OCI-LY7 (cell line): ENCODE data around the gene ZDHHC8. TPM values are rescaled to one million over a fixed set of nuclear protein-coding genes. Genes with fewer than 3 reads are reported as not detected.

ENCODE experiments used
- BruUV-seq: library from RNA; stranded (reverse); fragments of 400-500 nt; replicated peaks from 2 replicates; lab custom pipeline; 2021; lab: Mats Ljungman, UMichigan
- CTCF ChIA-PET: fragments of 300-600 bp; sonication (Branson Sonifier 250); formaldehyde crosslinking; loops from one replicate; lab custom pipeline; 2022; ENCODE audit warnings: antibody characterized with exemption; ENCODE audit not compliant: unreplicated experiment; lab: Charles Lee
- POLR2A ChIA-PET: fragments of 300-600 bp; sonication (Branson Sonifier 250); formaldehyde crosslinking; loops from one replicate; lab custom pipeline; 2022; ENCODE audit warnings: antibody characterized with exemption; lab: Charles Lee
- DNase-seq: peaks from one replicate; pipeline ENCODE4 v3.0.0-alpha.2; 2015; ENCODE audit warnings: low spot score
- H2AFZ ChIP-seq: fragments of 200-600 bp; sonication (generic), shearing (Covaris generic); 2 replicates; pipeline ENCODE4 v1.6.1; 2014; ENCODE audit warnings: mild to moderate bottlenecking, antibody characterized with exemption, low read length, moderate library complexity
- H3K27ac ChIP-seq: fragments of 200-600 bp; sonication (generic); 2 replicates; pipeline ENCODE4 v1.5.1; 2014; ENCODE audit warnings: mixed run types, low read depth, mild to moderate bottlenecking, moderate library complexity, low read length, inconsistent platforms; ENCODE audit not compliant: poor library complexity, severe bottlenecking
- H3K36me3 ChIP-seq: fragments of 200-600 bp; sonication (generic); 2 replicates; pipeline ENCODE4 v1.6.1; 2014; ENCODE audit warnings: mild to moderate bottlenecking, antibody characterized with exemption, low read length, moderate library complexity, mixed read lengths; ENCODE audit not compliant: insufficient read depth
- H3K4me1 ChIP-seq: fragments of 200-600 bp; sonication (generic); 2 replicates; pipeline ENCODE4 v1.5.1; 2014; ENCODE audit warnings: mild to moderate bottlenecking, low read length; ENCODE audit not compliant: insufficient read depth, poor library complexity, severe bottlenecking
- H3K4me2 ChIP-seq: fragments of 200-600 bp; sonication (generic); 2 replicates; pipeline ENCODE4 v1.6.1; 2014; ENCODE audit warnings: mild to moderate bottlenecking, low read length
- H3K4me3 ChIP-seq: fragments of 200-600 bp; sonication (generic); 2 replicates; pipeline ENCODE4 v1.5.1; 2014; ENCODE audit warnings: mild to moderate bottlenecking, low read depth, low read length; ENCODE audit not compliant: poor library complexity, severe bottlenecking
- H3K79me2 ChIP-seq: fragments of 200-600 bp; sonication (generic); 2 replicates; pipeline ENCODE4 v1.6.1; 2016; ENCODE audit warnings: low read depth, mild to moderate bottlenecking, low read length, moderate library complexity, mixed read lengths; ENCODE audit not compliant: insufficient read depth
- H3K9me2 ChIP-seq: fragments of 200-600 bp; sonication (generic); 2 replicates; pipeline ENCODE4 v1.6.1; 2016; ENCODE audit warnings: mild to moderate bottlenecking, low read length, mixed read lengths; ENCODE audit not compliant: insufficient read depth
- H3K9me3 ChIP-seq: fragments of 200-600 bp; sonication (generic); 2 replicates; pipeline ENCODE4 v1.6.1; 2014; ENCODE audit warnings: mild to moderate bottlenecking, mixed run types, low read length, mixed read lengths
- H4K20me1 ChIP-seq: fragments of 200-600 bp; sonication (generic); 2 replicates; pipeline ENCODE4 v1.6.1; 2014; ENCODE audit warnings: mild to moderate bottlenecking, antibody characterized with exemption, low read length, moderate library complexity, mixed read lengths; ENCODE audit not compliant: insufficient read depth
- CTCF ChIP-seq: fragments of 200-600 bp; sonication (generic); conservative IDR thresholded peaks from 2 replicates; pipeline ENCODE4 v1.5.1; 2014; ENCODE audit warnings: mild to moderate bottlenecking, antibody characterized with exemption, low read length, moderate library complexity, mixed read lengths
- EZH2phosphoT487 ChIP-seq: fragments of 200-600 bp; sonication (generic); IDR thresholded peaks from 2 replicates; pipeline ENCODE4 v1.6.1; 2018; ENCODE audit warnings: low read depth, borderline replicate concordance, mild to moderate bottlenecking, mixed run types, antibody characterized with exemption, low read length, moderate library complexity, mixed read lengths
- intact Hi-C: fragments of 100-400 bp; cut with micrococcal nuclease; formaldehyde crosslinking; loops from one replicate; pipeline ENCODE4 v1.10.0; 2022; ENCODE audit not compliant: unreplicated experiment
- total RNA-seq, 2 experiments: library from RNA; depleted of rRNA in 1 of 2; stranded (reverse); fragments of >200 nt in 1 of 2; shearing (Covaris generic) in 1 of 2; gene quantifications; 2 replicates each; pipeline ENCODE4 v1.2.3, GENCODE V29; 2014 to 2022

The ZDHHC8 gene
- total RNA-seq, 2 experiments from 2014 or later, result 2.3 to 16.7 TPM

- Histone ChIP-seq H3K9me3 (no peaks in the 10 kb centered on the region), H2AFZ (no peak overlapping the region), H3K79me2 (no peaks in the 10 kb centered on the region), H3K27ac (no peak overlapping the region), H3K4me1 (no peaks in the 10 kb centered on the region), H3K9me2 (no peaks in the 10 kb centered on the region), H3K4me2 (no peak overlapping the region), H3K4me3 (no peak overlapping the region), H4K20me1 (no peaks in the 10 kb centered on the region), H3K36me3 (no peaks in the 10 kb centered on the region)
- ChIA-PET CTCF (no interaction called here), POLR2A (no interaction called here)
- no peak for TF ChIP-seq EZH2phosphoT487
- TF ChIP-seq CTCF, result no peak
- no TSS peak for BruUV-seq
- intact Hi-C loops, result no loop called here
- DNase-seq, result no peak
Measured at GRCh38 chr22:20143883-20144665, 12.5 kb downstream of the ZDHHC8 start.

GRCh38 chr22:20145206-20145831 lies 13.7 kb downstream of the ZDHHC8 start:
- H2AFZ ChIP-seq, result no peak overlapping the region
- intact Hi-C loops, result no loop called here
- no peaks in the 10 kb centered on the region for H3K4me1 ChIP-seq
- no peak overlapping the region for H3K27ac ChIP-seq
- no peaks in the 10 kb centered on the region for H3K79me2 ChIP-seq
- no peak overlapping the region for H3K4me2 ChIP-seq
- TF ChIP-seq CTCF, result no peak
- no peak for TF ChIP-seq EZH2phosphoT487
- no peaks in the 10 kb centered on the region for H3K9me3 ChIP-seq
- POLR2A ChIA-PET, result no interaction called here
- no peaks in the 10 kb centered on the region for H3K9me2 ChIP-seq
- H4K20me1 ChIP-seq, result no peaks in the 10 kb centered on the region
- H3K36me3 ChIP-seq, result no peaks in the 10 kb centered on the region
- no TSS peak for BruUV-seq
- CTCF ChIA-PET, result no interaction called here
- DNase-seq, result no peak
- H3K4me3 ChIP-seq, result no peak overlapping the region

GRCh38 chr22:20145832-20146223 lies 14.2 kb downstream of the ZDHHC8 start:
- H3K4me3 ChIP-seq, result no peak overlapping the region
- ChIA-PET CTCF (no interaction called here), POLR2A (no interaction called here)
- no peaks in the 10 kb centered on the region for H3K79me2 ChIP-seq
- no TSS peak for BruUV-seq
- H4K20me1 ChIP-seq, result no peaks in the 10 kb centered on the region
- H3K4me2 ChIP-seq, result no peak overlapping the region
- no peaks in the 10 kb centered on the region for H3K36me3 ChIP-seq
- no peaks in the 10 kb centered on the region for H3K9me2 ChIP-seq
- TF ChIP-seq CTCF, result no peak
- no peak for TF ChIP-seq EZH2phosphoT487
- H3K9me3 ChIP-seq, result no peaks in the 10 kb centered on the region
- no peaks in the 10 kb centered on the region for H3K4me1 ChIP-seq
- H2AFZ ChIP-seq, result no peak overlapping the region
- no peak overlapping the region for H3K27ac ChIP-seq
- no peak for DNase-seq
- intact Hi-C loops, result no loop called here
